Right atrium auricular region (tissue), 2 donors: Measurements from ENCODE around the gene TGM4. TPM values are rescaled to one million over a fixed set of nuclear protein-coding genes. Genes with fewer than 3 reads are reported as not detected.

Experiments
- DNase-seq: peaks from one replicate; pipeline ENCODE4 v3.0.0-alpha.2; 2019; ENCODE audit warnings: low spot score
- H3K27ac ChIP-seq, 2 donors: fragments of 200-600 bp; sonication (generic); 1 replicate in 1 of 2; 2 replicates in 1 of 2; pipeline ENCODE4 v1.5.1; 2016 to 2019
- H3K27me3 ChIP-seq, 2 donors: fragments of 200-600 bp; sonication (generic); one replicate each; pipeline versions ENCODE4 v1.5.1 to v1.6.0; 2017 to 2019
- H3K36me3 ChIP-seq: fragments of 200-600 bp; sonication (generic); one replicate; pipeline ENCODE4 v1.5.1; 2016
- H3K4me1 ChIP-seq, 2 donors: fragments of 200-600 bp; sonication (generic); one replicate each; pipeline versions ENCODE4 v1.5.1 to v1.6.0; 2017 to 2019
- H3K4me3 ChIP-seq, 2 donors: fragments of 200-600 bp; sonication (generic); 1 replicate in 1 of 2; 2 replicates in 1 of 2; pipeline ENCODE4 v1.5.1; 2017 to 2019; ENCODE audit warnings: mild to moderate bottlenecking in 1 of 2, moderate library complexity in 1 of 2
- H3K9me3 ChIP-seq, 2 donors: fragments of 200-600 bp; sonication (generic); one replicate each; pipeline ENCODE4 v1.5.1; 2019
- CTCF ChIP-seq, 2 donors: fragments of 200-600 bp; sonication (generic); IDR thresholded peaks; one replicate each; pipeline ENCODE4 v1.5.1; 2019; ENCODE audit warnings: antibody characterized with exemption in 2 of 2
- total RNA-seq, 2 donors: library from RNA; depleted of rRNA; stranded (reverse); fragments of >200 nt; gene quantifications; one replicate each; pipeline ENCODE4 v1.1.0, GENCODE V29; 2016

The TGM4 gene
- total RNA-seq, 2 donors from 2014 or later = not detected

DNA sequence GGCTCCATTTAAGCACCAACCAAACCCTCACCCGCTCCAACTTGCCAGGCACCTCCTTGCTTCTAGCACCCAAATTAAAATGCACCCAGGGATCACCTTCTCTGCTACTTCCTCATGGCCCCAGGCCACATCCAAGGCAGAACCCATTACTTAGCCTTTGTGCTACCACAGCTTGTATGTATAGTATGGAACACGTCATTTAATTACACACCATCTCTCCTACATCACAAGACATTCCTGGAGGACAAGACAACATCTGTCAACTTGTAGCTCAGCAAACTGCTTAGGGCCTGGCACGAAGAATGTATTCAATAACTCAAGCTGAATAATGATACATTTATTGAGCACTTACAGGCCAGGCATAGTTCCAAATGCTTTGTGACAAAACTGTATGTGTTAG is 78.3 kb downstream of the TGM4 start:
- Histone ChIP-seq H3K9me3 (no peaks in the 10 kb centered on the region), H3K4me3 (no peak overlapping the region), H3K27me3 (no peaks in the 10 kb centered on the region), H3K27ac (no peak overlapping the region), H3K36me3 (peaks cover 5% of the 10 kb centered on the region), H3K4me1 (no peaks in the 10 kb centered on the region)
- DNase-seq = no peak
- TF ChIP-seq CTCF (IDR thresholded peaks at IDR 0.05) = no peak

DNA sequence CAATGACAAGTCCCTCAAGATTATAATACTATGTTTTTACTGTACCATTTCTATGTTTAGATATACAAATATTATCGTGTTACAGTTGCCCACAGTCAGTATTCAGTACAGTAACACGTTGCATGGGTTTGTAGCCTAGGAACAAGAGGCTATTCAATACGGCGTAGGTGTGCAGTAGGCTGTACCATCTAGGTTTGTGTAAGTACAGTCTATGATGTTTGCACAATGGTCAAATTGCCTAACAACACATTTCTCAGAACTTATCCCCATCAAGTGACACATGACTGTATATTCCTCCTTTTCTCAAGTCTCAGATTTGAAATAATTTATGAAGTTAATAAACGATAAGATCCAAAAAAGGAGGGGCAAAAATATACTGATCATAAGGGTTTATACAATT is 79.9 kb downstream of the TGM4 start:
- Histone ChIP-seq H3K4me3 (no peak overlapping the region), H3K27ac (no peak overlapping the region), H3K36me3 (peaks cover 19% of the 10 kb centered on the region), H3K4me1 (no peaks in the 10 kb centered on the region), H3K27me3 (no peaks in the 10 kb centered on the region), H3K9me3 (no peaks in the 10 kb centered on the region)
- TF ChIP-seq CTCF (IDR thresholded peaks at IDR 0.05) = no peak
- DNase-seq = no peak

DNA sequence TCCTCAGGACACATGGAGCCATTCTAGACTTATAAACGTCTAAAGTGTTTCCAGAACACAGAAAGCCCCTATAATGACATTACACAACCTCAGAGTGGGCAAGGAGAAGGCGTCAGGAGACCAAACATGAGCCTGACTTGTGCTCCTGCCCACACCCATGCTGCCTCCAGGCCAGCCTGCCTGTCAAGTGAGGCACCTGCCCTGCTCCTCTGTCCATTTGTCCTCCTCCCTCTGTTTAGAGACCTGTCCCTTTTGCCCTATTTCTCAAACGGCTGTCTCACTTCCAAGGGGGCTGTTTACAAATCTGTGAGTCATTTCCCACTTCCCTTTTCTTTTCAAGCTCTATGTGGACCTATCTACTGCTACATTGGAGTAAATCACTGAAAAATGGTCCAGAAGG is 80.6 kb downstream of the TGM4 start:
- H3K4me3 ChIP-seq = no peak overlapping the region
- H3K9me3 ChIP-seq = no peaks in the 10 kb centered on the region
- no peak for DNase-seq
- no peak overlapping the region for H3K27ac ChIP-seq
- no peaks in the 10 kb centered on the region for H3K4me1 ChIP-seq
- peaks cover 19% of the 10 kb centered on the region for H3K36me3 ChIP-seq
- no peak for TF ChIP-seq CTCF (IDR thresholded peaks at IDR 0.05)
- no peaks in the 10 kb centered on the region for H3K27me3 ChIP-seq

DNA sequence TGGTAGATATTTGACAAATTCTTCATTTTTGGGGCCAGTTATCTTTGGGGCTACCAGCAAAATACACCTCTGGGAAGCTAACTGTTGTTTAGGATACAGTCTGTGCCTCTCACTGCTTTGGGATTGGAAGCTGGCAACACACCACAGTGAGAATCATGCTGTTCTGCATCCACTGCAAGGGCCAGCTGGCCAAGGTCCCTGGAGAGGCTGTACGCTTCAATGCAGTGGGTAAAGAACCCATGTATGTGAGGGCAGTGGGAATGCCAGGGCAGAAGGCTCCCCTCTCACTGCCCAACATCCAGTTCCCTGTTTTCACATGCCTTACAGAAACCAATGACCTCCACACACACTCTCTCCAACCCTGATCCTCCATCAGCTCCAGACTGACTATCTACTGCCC is 81.5 kb downstream of the TGM4 start:
- DNase-seq = no peak
- peaks cover 19% of the 10 kb centered on the region for H3K36me3 ChIP-seq
- H3K4me1 ChIP-seq = no peaks in the 10 kb centered on the region
- H3K27ac ChIP-seq = no peak overlapping the region
- no peak for TF ChIP-seq CTCF (IDR thresholded peaks at IDR 0.05)
- H3K4me3 ChIP-seq = no peak overlapping the region
- no peaks in the 10 kb centered on the region for H3K9me3 ChIP-seq
- no peaks in the 10 kb centered on the region for H3K27me3 ChIP-seq

DNA sequence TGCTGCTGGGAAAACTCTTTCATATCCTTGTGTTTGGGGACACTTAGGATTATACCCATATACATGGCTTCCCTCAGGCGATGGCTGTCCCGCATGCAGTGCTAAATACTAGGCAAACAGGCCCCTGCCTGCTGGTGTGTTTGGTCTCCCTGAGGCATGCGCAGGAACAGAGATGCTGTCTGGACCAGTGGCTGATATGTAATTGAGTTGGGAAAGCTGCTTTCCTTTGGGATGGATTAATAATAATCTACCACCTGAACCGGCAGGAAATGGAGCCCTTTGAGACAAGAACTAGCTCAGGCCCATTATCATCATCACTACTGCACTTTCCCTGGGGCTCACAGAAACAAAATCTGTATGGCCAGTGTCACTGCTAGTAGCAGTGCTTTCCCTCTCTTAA is 83.6 kb downstream of the TGM4 start:
- Histone ChIP-seq H3K27me3 (no peaks in the 10 kb centered on the region), H3K4me1 (peaks cover 0 to 6% of the 10 kb centered on the region in 2 donors), H3K4me3 (no peak overlapping the region), H3K36me3 (peaks cover 19% of the 10 kb centered on the region), H3K9me3 (no peaks in the 10 kb centered on the region), H3K27ac (no peak overlapping the region)
- no peak for DNase-seq
- no peak for TF ChIP-seq CTCF (IDR thresholded peaks at IDR 0.05)

GRCh38 chr3:44958386-44958785 is 84.0 kb downstream of the TGM4 start:
- no peak for TF ChIP-seq CTCF (IDR thresholded peaks at IDR 0.05)
- DNase-seq = no peak
- Histone ChIP-seq H3K27ac (no peak overlapping the region), H3K4me3 (no peak overlapping the region), H3K4me1 (peaks cover 0 to 6% of the 10 kb centered on the region in 2 donors), H3K9me3 (no peaks in the 10 kb centered on the region), H3K36me3 (peaks cover 19% of the 10 kb centered on the region), H3K27me3 (no peaks in the 10 kb centered on the region)
